Left lung (tissue), 10 donors: Measurements from ENCODE around the gene ATG12. TPM values are rescaled to one million over a fixed set of nuclear protein-coding genes. Genes with fewer than 3 reads are reported as not detected.
A peak's percentile ranks its signal among the peaks of the same experiment; 100 is the strongest.

ENCODE experiments used
- ATAC-seq: fragments of 200-7000 bp; cut with Tn5 transposase; one replicate; pipeline ENCODE4 v1.9.1; 2020; ENCODE audit warnings: moderate library complexity
- DNase-seq, 4 donors: peaks; one replicate each; pipeline ENCODE4 v3.0.0-alpha.2; 2013 to 2020
- H3K27ac ChIP-seq, 2 donors: fragments of 200-600 bp; sonication (generic) in 1 of 2; one replicate each; pipeline versions ENCODE4 v1.5.0 to v1.8.0; 2020 to 2021
- H3K27me3 ChIP-seq, 2 donors: fragments of 200-600 bp; sonication (generic) in 1 of 2; one replicate each; pipeline versions ENCODE4 v1.5.0 to v1.8.0; 2020 to 2021
- H3K36me3 ChIP-seq, 2 donors: fragments of 200-600 bp; sonication (generic) in 1 of 2; one replicate each; pipeline versions ENCODE4 v1.5.0 to v1.8.0; 2020 to 2021
- H3K4me1 ChIP-seq, 2 donors: fragments of 200-600 bp; one replicate each; pipeline ENCODE4 v1.8.0; 2021
- H3K4me3 ChIP-seq, 2 donors: fragments of 200-600 bp; sonication (generic) in 1 of 2; one replicate each; pipeline versions ENCODE4 v1.5.0 to v1.8.0; 2020 to 2021; ENCODE audit warnings: mild to moderate bottlenecking in 1 of 2
- H3K9me3 ChIP-seq, 2 donors: fragments of 200-600 bp; sonication (generic) in 1 of 2; one replicate each; pipeline versions ENCODE4 v1.5.0 to v1.8.0; 2020 to 2021
- CTCF ChIP-seq, 2 donors: fragments of 200-600 bp; sonication (generic) in 1 of 2; IDR thresholded peaks; one replicate each; pipeline versions ENCODE4 v1.5.0 to v1.8.0; 2021; ENCODE audit warnings: antibody characterized with exemption in 2 of 2
- intact Hi-C, 2 donors: fragments of 100-400 bp; cut with DNase I; formaldehyde crosslinking; loops; one replicate each; pipeline versions ENCODE4 v1.11.2 to v1.14.2; 2022
- polyA plus RNA-seq, 6 donors: library from polyadenylated mRNA; unstranded; fragments of 120-200 nt; gene quantifications; one replicate each; pipeline ENCODE4 v1.2.1, GENCODE V29; 2013; ENCODE audit not compliant: insufficient read length in 6 of 6
- total RNA-seq, 2 donors: library from RNA; stranded (reverse); fragmentation: NEBNext Ultra II Directional; extraction: Animal tissue kit (Norgen Biotek cat#: 25700); gene quantifications; one replicate each; pipeline ENCODE4 v1.2.1, GENCODE V29; 2021
- donor health status: DM: no; HTN: yes; CAD: no.
- donor health status: DM: no; HTN: no; CAD: no.

Gene ATG12
- total and polyA plus RNA-seq, 8 donors = 31.5 to 93.9 (median 75.3) TPM

GRCh38 chr5:115818821-115819220 lies 22.5 kb downstream of the ATG12 start:
- Histone ChIP-seq H3K27me3 (peaks cover 32 to 59% of the 10 kb centered on the region in 2 donors), H3K4me3 (no peak overlapping the region), H3K27ac (no peak overlapping the region), H3K9me3 (peaks cover 0 to 5% of the 10 kb centered on the region in 2 donors), H3K4me1 (peaks cover 0 to 16% of the 10 kb centered on the region in 2 donors), H3K36me3 (no peaks in the 10 kb centered on the region)
- ATAC-seq (no peak), DNase-seq (no peak)
- no peak for TF ChIP-seq CTCF (IDR thresholded peaks at IDR 0.05)
- intact Hi-C loops = no loop called here

GRCh38 chr5:115817386-115817785 lies 24.0 kb downstream of the ATG12 start:
- H3K36me3 ChIP-seq = no peaks in the 10 kb centered on the region
- ATAC-seq (no peak), DNase-seq (peak in 1 of 4 donors; percentile 17)
- no peaks in the 10 kb centered on the region for H3K9me3 ChIP-seq
- H3K27me3 ChIP-seq = peaks cover 38 to 74% of the 10 kb centered on the region in 2 donors
- H3K4me1 ChIP-seq = peaks cover 0 to 16% of the 10 kb centered on the region in 2 donors
- intact Hi-C loops = no loop called here
- H3K27ac ChIP-seq = no peak overlapping the region
- no peak overlapping the region for H3K4me3 ChIP-seq
- TF ChIP-seq CTCF (IDR thresholded peaks at IDR 0.05) = no peak

- Histone ChIP-seq H3K27me3 (peaks cover 38 to 78% of the 10 kb centered on the region in 2 donors), H3K4me3 (peak within 1 kb of the TSS; percentile 32 to 36), H3K36me3 (no peaks in the 10 kb centered on the region), H3K4me1 (peaks cover 0 to 16% of the 10 kb centered on the region in 2 donors), H3K9me3 (no peaks in the 10 kb centered on the region), H3K27ac (peak within 1 kb of the TSS; percentile 50 to 80)
- ATAC-seq = peak; percentile 77
- peak; percentile 43 to 87 (median 78) for DNase-seq
- no peak for TF ChIP-seq CTCF (IDR thresholded peaks at IDR 0.05)
- intact Hi-C loops = no loop called here
Measured at GRCh38 chr5:115816226-115817081, 24.9 kb downstream of the ATG12 start, which contains the start of gene CDO1. TSS of gene CDO1 (minus strand) at chr5:115816659. CDS start at chr5:115816397, 262 bp downstream.

- peak overlapping the region; percentile 32 to 36 for H3K4me3 ChIP-seq
- DNase-seq (peak in 2 of 4 donors; percentile 30 to 80), ATAC-seq (peak; percentile 50)
- H3K36me3 ChIP-seq = no peaks in the 10 kb centered on the region
- H3K4me1 ChIP-seq = peaks cover 0 to 16% of the 10 kb centered on the region in 2 donors
- H3K27ac ChIP-seq = peak overlapping the region; percentile 50 to 80
- intact Hi-C loops = no loop called here
- peaks cover 38 to 78% of the 10 kb centered on the region in 2 donors for H3K27me3 ChIP-seq
- TF ChIP-seq CTCF (IDR thresholded peaks at IDR 0.05) = no peak
- no peaks in the 10 kb centered on the region for H3K9me3 ChIP-seq
Measured at GRCh38 chr5:115815693-115816225, 25.6 kb downstream of the ATG12 start.
